Right lobe of liver (tissue), 6 donors: ENCODE data around the gene SAMD15. TPM values are rescaled to one million over a fixed set of nuclear protein-coding genes. Genes with fewer than 3 reads are reported as not detected.

Experiments
- ATAC-seq, 4 donors: fragments of 200-7000 bp; cut with Tn5 transposase; one replicate each; pipeline ENCODE4 v1.9.1; 2020; ENCODE audit warnings: mild to moderate bottlenecking in 4 of 4, moderate library complexity in 4 of 4
- DNase-seq, 3 donors: peaks; one replicate each; pipeline ENCODE4 v3.0.0-alpha.2; 2020
- H3K27ac ChIP-seq, 3 donors: fragments of 200-600 bp; one replicate each; pipeline ENCODE4 v1.8.0; 2022
- H3K27me3 ChIP-seq, 2 donors: fragments of 200-600 bp; one replicate each; pipeline ENCODE4 v1.8.0; 2022
- H3K36me3 ChIP-seq, 4 donors: fragments of 200-600 bp; sonication (generic) in 1 of 4; one replicate each; pipeline versions ENCODE4 v1.5.1 to v1.8.0; 2017 to 2022; ENCODE audit warnings: control low read depth in 1 of 4
- H3K4me1 ChIP-seq, 4 donors: fragments of 200-600 bp; sonication (generic) in 1 of 4; one replicate each; pipeline versions ENCODE4 v1.5.1 to v1.8.0; 2017 to 2022; ENCODE audit warnings: control low read depth in 1 of 4
- H3K4me3 ChIP-seq, 3 donors: fragments of 200-600 bp; one replicate each; pipeline ENCODE4 v1.8.0; 2022
- H3K9me3 ChIP-seq, 4 donors: fragments of 200-600 bp; sonication (generic) in 1 of 4; one replicate each; pipeline versions ENCODE4 v1.5.1 to v1.8.0; 2017 to 2022; ENCODE audit warnings: control low read depth in 1 of 4
- CTCF ChIP-seq, 4 donors: fragments of 200-600 bp in 3 of 4; fragments of 450-650 bp in 1 of 4; IDR thresholded peaks; one replicate each; pipeline versions ENCODE4 v1.5.1 to v1.8.0; 2016 to 2022; ENCODE audit warnings: antibody characterized with exemption in 4 of 4, mild to moderate bottlenecking in 2 of 4
- POLR2A ChIP-seq: fragments of 450-650 bp; IDR thresholded peaks from one replicate; pipeline ENCODE4 v1.6.1; 2017; ENCODE audit warnings: antibody characterized with exemption, mild to moderate bottlenecking
- WGBS: methylation state at CpG from one replicate; pipeline ENCODE4 v1.1.6; 2018; ENCODE audit warnings: low coverage, low lambda C conversion rate; ENCODE audit not compliant: insufficient coverage; ENCODE audit errors: missing lambda C conversion rate; 5-methylcytosine and 5-hydroxymethylcytosine counted together
- intact Hi-C, 2 donors: fragments of 100-400 bp; cut with DNase I; formaldehyde crosslinking; loops; one replicate each; pipeline versions ENCODE4 v1.11.2 to v1.14.1; 2022
- total RNA-seq, 6 experiments: library from RNA; depleted of rRNA in 2 of 6; stranded (reverse); fragments of >200 nt in 2 of 6; fragmentation: NEBNext Ultra II Directional in 3 of 6; extraction: Animal tissue kit (Norgen Biotek cat#: 25700) in 3 of 6; gene quantifications; one replicate each; pipeline versions ENCODE4 v1.1.0 to v1.2.4, GENCODE V29; 2016 to 2023
- donor health status: DM: no; HTN: yes; CAD: no.
- donor health status: DM: no; HTN: no; CAD: no.
- donor health status: DM: no; HTN: no; CAD: no.
- donor health status: DM: no; HTN: yes; CAD: no.
- donor health status: DM: no; HTN: yes; CAD: no.

SAMD15 gene
- total RNA-seq, 6 experiments from 2014 or later: 0.12 to 0.42 (median 0.31) TPM; not detected in 2

- no peak for ATAC-seq
- H3K27me3 ChIP-seq: no peaks in the 10 kb centered on the region
- no peaks in the 10 kb centered on the region for H3K9me3 ChIP-seq
- no peak for TF ChIP-seq CTCF (IDR thresholded peaks at IDR 0.05)
- no peak for TF ChIP-seq POLR2A
- WGBS: 88% methylated on average over 4 of the region's 4 CpGs
- intact Hi-C loops: no loop called here
- H3K27ac ChIP-seq: no peak overlapping the region
- peaks cover 0 to 73% (median 33%) of the 10 kb centered on the region in 4 donors for H3K36me3 ChIP-seq
- no peak for DNase-seq
- no peak overlapping the region for H3K4me3 ChIP-seq
- H3K4me1 ChIP-seq: no peaks in the 10 kb centered on the region
Observed at GRCh38 chr14:77439861-77440260, 62.7 kb downstream of the SAMD15 start.

Other genes with a start within 250 kb of the SAMD15 start
- gene ZDHHC22, start 235.6 kb upstream of the SAMD15 start, total RNA-seq: not detected
- under 1 TPM in 4 of 6 experiments, not detected in 2; 0.07 to 0.82 (median 0.15) TPM for gene TMEM63C, start 195.6 kb upstream of the SAMD15 start, total RNA-seq
- not detected for gene NGB, start 106.2 kb upstream of the SAMD15 start, total RNA-seq
- 10 to 100 TPM in 5 of 6 experiments, 1 to 10 TPM in 1; 5.5 to 15.9 (median 12.9) TPM for gene POMT2, start 56.5 kb upstream of the SAMD15 start, total RNA-seq
- gene GSTZ1, start 56.3 kb upstream of the SAMD15 start, total RNA-seq: 100 to 1,000 TPM in 1 of 6 experiments, 10 to 100 TPM in 5; 31.1 to 123 (median 50.0) TPM
- 1 to 10 TPM; 2.5 to 4.4 (median 3.1) TPM for gene TMED8, start 285 bp upstream of the SAMD15 start, total RNA-seq
- gene NOXRED1, start 46.1 kb downstream of the SAMD15 start, total RNA-seq: under 1 TPM in 4 of 6 experiments, not detected in 2; 0.20 to 0.47 (median 0.37) TPM
- gene VIPAS39, start 80.2 kb downstream of the SAMD15 start, total RNA-seq: 1 to 10 TPM; 7.2 to 9.9 (median 8.6) TPM
- gene AHSA1, start 80.7 kb downstream of the SAMD15 start, total RNA-seq: 100 to 1,000 TPM in 1 of 6 experiments, 10 to 100 TPM in 5; 40.6 to 114 (median 77.6) TPM
- under 1 TPM in 1 of 6 experiments, not detected in 5; 0.37 TPM for gene ISM2, start 121.4 kb downstream of the SAMD15 start, total RNA-seq
- gene SPTLC2, start 239.3 kb downstream of the SAMD15 start, total RNA-seq: 10 to 100 TPM in 3 of 6 experiments, 1 to 10 TPM in 3; 5.9 to 16.4 (median 10.7) TPM